ENCODE results near the gene TNFRSF13B. TPM values are rescaled to one million over a fixed set of nuclear protein-coding genes. Genes with fewer than 3 reads are reported as not detected.

TNFRSF13B gene
- 316 and 342 TPM in 2 replicates for total RNA-seq

GRCh38 chr17:16971458-16972338 lies at the start of gene TNFRSF13B:
TSS of gene TNFRSF13B (minus strand) at chr17:16972118. CDS start at chr17:16972075, 43 bp downstream.
- Mint-ChIP-seq H3K4me1 (peaks cover 89% of the 10 kb centered on the region), H3K9me3 (no peaks in the 10 kb centered on the region), H3K36me3 (ENCODE audit: low read depth) (peaks cover 31% of the 10 kb centered on the region), H3K4me3 (peak within 1 kb of the TSS; percentile 91), H3K27me3 (no peaks in the 10 kb centered on the region), H3K27ac (peak within 1 kb of the TSS; percentile 94)
- POLR2A ChIA-PET: interaction anchor here (0.6 to 21.2 kb wide), 3 partner anchors 7 to 236 kb away, joined by 5 to 948 read pairs (median 337); no protein-coding TSS in a partner anchor
- intact Hi-C loops (cut with micrococcal nuclease): loop anchor here (5.0 kb wide), 1 partner anchor 621 kb away; the partner anchor contains the start of gene PEMT
- DNase-seq (peak; percentile 60), ATAC-seq (ENCODE audit: low read depth) (peak; percentile 61)
- CTCF ChIA-PET: no interaction called here
- TF ChIP-seq CTCF (IDR thresholded peaks at IDR 0.05): no peak

- Mint-ChIP-seq H3K4me3 (no peak overlapping the region), H3K4me1 (peaks cover 15% of the 10 kb centered on the region), H3K9me3 (no peaks in the 10 kb centered on the region), H3K36me3 (ENCODE audit: low read depth) (no peaks in the 10 kb centered on the region), H3K27me3 (no peaks in the 10 kb centered on the region), H3K27ac (no peak overlapping the region)
- CTCF ChIA-PET: no interaction called here
- intact Hi-C loops (cut with micrococcal nuclease): no loop called here
- no peak for TF ChIP-seq CTCF (IDR thresholded peaks at IDR 0.05)
- ATAC-seq (ENCODE audit: low read depth) (no peak), DNase-seq (no peak)
- POLR2A ChIA-PET: interaction anchor here (0.8 kb wide), 1 partner anchor 44 kb away, joined by 7 read pairs; no protein-coding TSS in a partner anchor
These were observed 49.4 kb upstream of the TNFRSF13B start for GRCh38 chr17:17021194-17021863.

- Mint-ChIP-seq H3K9me3 (no peaks in the 10 kb centered on the region), H3K4me3 (no peak overlapping the region), H3K27ac (no peak overlapping the region), H3K4me1 (peaks cover 19% of the 10 kb centered on the region), H3K36me3 (ENCODE audit: low read depth) (no peaks in the 10 kb centered on the region), H3K27me3 (no peaks in the 10 kb centered on the region)
- ATAC-seq (ENCODE audit: low read depth): no peak
- intact Hi-C loops (cut with micrococcal nuclease): no loop called here
- DNase-seq: no peak
- CTCF ChIA-PET: no interaction called here
- TF ChIP-seq CTCF (IDR thresholded peaks at IDR 0.05): no peak
- POLR2A ChIA-PET: interaction anchor here (0.8 to 1.2 kb wide), 2 partner anchors 24 to 43 kb away, joined by 7 to 11 read pairs; no protein-coding TSS in a partner anchor
These were observed 48.9 kb upstream of the TNFRSF13B start for GRCh38 chr17:17020821-17021193.

GRCh38 chr17:17019891-17020456 lies 48.1 kb upstream of the TNFRSF13B start:
- Mint-ChIP-seq H3K27ac (no peak overlapping the region), H3K9me3 (no peaks in the 10 kb centered on the region), H3K4me3 (no peak overlapping the region), H3K4me1 (peaks cover 20% of the 10 kb centered on the region), H3K36me3 (ENCODE audit: low read depth) (no peaks in the 10 kb centered on the region), H3K27me3 (no peaks in the 10 kb centered on the region)
- POLR2A ChIA-PET: interaction anchor here (0.8 to 1.2 kb wide), 3 partner anchors 25 to 42 kb away, joined by 3 to 11 read pairs (median 7); no protein-coding TSS in a partner anchor
- DNase-seq (no peak), ATAC-seq (ENCODE audit: low read depth) (no peak)
- intact Hi-C loops (cut with micrococcal nuclease): no loop called here
- CTCF ChIA-PET: no interaction called here
- TF ChIP-seq CTCF (IDR thresholded peaks at IDR 0.05): no peak

- intact Hi-C loops (cut with micrococcal nuclease): no loop called here
- TF ChIP-seq CTCF (IDR thresholded peaks at IDR 0.05): no peak
- H3K27ac Mint-ChIP-seq: no peak overlapping the region
- no peak for ATAC-seq (ENCODE audit: low read depth)
- ChIA-PET POLR2A (interaction anchor here (1.1 kb wide), 1 partner anchor 31 kb away, joined by 3 read pairs; no protein-coding TSS in a partner anchor), CTCF (no interaction called here)
- H3K36me3 Mint-ChIP-seq (ENCODE audit: low read depth): no peaks in the 10 kb centered on the region
- H3K4me1 Mint-ChIP-seq: peaks cover 20% of the 10 kb centered on the region
- DNase-seq: no peak
- no peaks in the 10 kb centered on the region for H3K27me3 Mint-ChIP-seq
- no peak overlapping the region for H3K4me3 Mint-ChIP-seq
- no peaks in the 10 kb centered on the region for H3K9me3 Mint-ChIP-seq
These were observed 47.5 kb upstream of the TNFRSF13B start for GRCh38 chr17:17019430-17019762.
